IMR-90 (cell line): ENCODE measurements around the gene SLC22A31. TPM values are rescaled to one million over a fixed set of nuclear protein-coding genes. Genes with fewer than 3 reads are reported as not detected.

ENCODE experiments used
- ATAC-seq: fragments of 200-7000 bp; cut with Tn5 transposase; 2 replicates; pipeline ENCODE4 v1.9.1; 2020; ENCODE audit warnings: low read depth, mild to moderate bottlenecking, moderate library complexity
- BruUV-seq: library from RNA; stranded (reverse); fragments of 400-500 nt; replicated peaks from 2 replicates; lab custom pipeline; 2021; lab: Mats Ljungman, UMichigan
- CTCF ChIA-PET: fragments of 300-600 bp; formaldehyde crosslinking; extraction: SDS; loops from one replicate; lab custom pipeline; 2021; ENCODE audit warnings: antibody characterized with exemption; lab: Yijun Ruan, JAX
- POLR2A ChIA-PET: fragments of 300-600 bp; sonication (Branson Sonifier 250); formaldehyde crosslinking; loops from one replicate; lab custom pipeline; 2022; ENCODE audit warnings: antibody characterized with exemption; ENCODE audit not compliant: unreplicated experiment; lab: Charles Lee
- DNase-seq: peaks from one replicate; pipeline ENCODE4 v3.0.0; 2013
- H2AFZ ChIP-seq: replicated peaks from 2 replicates; pipeline ENCODE3; 2013; ENCODE audit warnings: low read length, mild to moderate bottlenecking; ENCODE audit not compliant: poor library complexity
- H2AK5ac ChIP-seq: 2 replicates; pipeline ENCODE4 v1.6.1; 2013; ENCODE audit warnings: low read depth, low read length, inconsistent platforms
- H2AK9ac ChIP-seq: replicated peaks from 2 replicates; pipeline ENCODE3; 2013; ENCODE audit warnings: mild to moderate bottlenecking, low read depth, low read length, moderate library complexity; ENCODE audit not compliant: poor library complexity
- H2BK120ac ChIP-seq: 2 replicates; pipeline ENCODE4 v1.6.1; 2013; ENCODE audit warnings: low read depth, low read length, inconsistent platforms
- H2BK15ac ChIP-seq: 3 replicates; pipeline ENCODE4 v1.6.1; 2013; ENCODE audit warnings: low read depth, low read length, inconsistent platforms
- H2BK20ac ChIP-seq: 2 replicates; pipeline ENCODE4 v1.6.1; 2013; ENCODE audit warnings: low read depth, mild to moderate bottlenecking, inconsistent platforms, low read length, moderate library complexity
- H2BK5ac ChIP-seq: 2 replicates; pipeline ENCODE4 v1.6.1; 2013; ENCODE audit warnings: mild to moderate bottlenecking, low read depth, low read length, inconsistent platforms; ENCODE audit not compliant: poor library complexity, severe bottlenecking
- H3K14ac ChIP-seq: replicated peaks from 2 replicates; pipeline ENCODE4 v1.6.1; 2013; ENCODE audit warnings: low read depth, low read length, inconsistent platforms
- H3K18ac ChIP-seq: 2 replicates; pipeline ENCODE4 v1.6.1; 2013; ENCODE audit warnings: low read depth, low read length, control low read depth
- H3K23ac ChIP-seq: 2 replicates; pipeline ENCODE4 v1.6.1; 2013; ENCODE audit warnings: low read depth, low read length, inconsistent platforms
- H3K27ac ChIP-seq: 2 replicates; pipeline ENCODE4 v1.5.1; 2013; ENCODE audit warnings: mild to moderate bottlenecking, control low read depth, low read length; ENCODE audit not compliant: insufficient read depth
- H3K27me3 ChIP-seq: 2 replicates; pipeline ENCODE4 v1.6.1; 2013; ENCODE audit warnings: low read length; ENCODE audit not compliant: control insufficient read depth, insufficient read depth
- H3K36me3 ChIP-seq: 2 replicates; pipeline ENCODE4 v1.6.1; 2013; ENCODE audit warnings: low read length, mixed read lengths; ENCODE audit not compliant: control insufficient read depth, insufficient read depth
- H3K4ac ChIP-seq: 2 replicates; pipeline ENCODE4 v1.6.1; 2013; ENCODE audit warnings: low read depth, low read length, inconsistent platforms
- H3K4me1 ChIP-seq: 2 replicates; pipeline ENCODE4 v1.6.1; 2013; ENCODE audit warnings: low read length, mixed read lengths; ENCODE audit not compliant: control insufficient read depth, insufficient read depth
- H3K4me2 ChIP-seq: 2 replicates; pipeline ENCODE4 v1.6.1; 2013; ENCODE audit warnings: low read depth, mild to moderate bottlenecking, control low read depth, low read length, moderate library complexity
- H3K4me3 ChIP-seq: 2 replicates; pipeline ENCODE4 v1.5.1; 2013; ENCODE audit warnings: low read depth, mild to moderate bottlenecking, control low read depth, low read length, moderate library complexity; ENCODE audit not compliant: insufficient read depth
- H3K56ac ChIP-seq: 2 replicates; pipeline ENCODE4 v1.6.1; 2013; ENCODE audit warnings: low read length, inconsistent platforms; ENCODE audit not compliant: insufficient read depth; ENCODE audit errors: extremely low read depth
- H3K79me1 ChIP-seq, 2 experiments: 2 replicates each; pipeline ENCODE4 v1.6.1; 2013; ENCODE audit warnings: low read length in 2 of 2, inconsistent platforms in 1 of 2, low read depth in 1 of 2
- H3K9ac ChIP-seq: 2 replicates; pipeline ENCODE4 v1.6.1; 2013; ENCODE audit warnings: low read depth, low read length, control low read depth
- H3K9me1 ChIP-seq: 2 replicates; pipeline ENCODE4 v1.6.1; 2013; ENCODE audit warnings: low read length, inconsistent platforms; ENCODE audit not compliant: insufficient read depth
- H3K9me3 ChIP-seq: 2 replicates; pipeline ENCODE4 v1.6.1; 2013; ENCODE audit warnings: low read length; ENCODE audit not compliant: control insufficient read depth, insufficient read depth
- H4K20me1 ChIP-seq: 2 replicates; pipeline ENCODE4 v1.6.1; 2013; ENCODE audit warnings: low read length, inconsistent platforms; ENCODE audit not compliant: insufficient read depth
- H4K5ac ChIP-seq: 2 replicates; pipeline ENCODE4 v1.6.1; 2013; ENCODE audit warnings: mild to moderate bottlenecking, low read depth, low read length, control low read depth
- H4K8ac ChIP-seq, 2 experiments: 2 replicates each; pipeline ENCODE4 v1.6.1; 2013; ENCODE audit warnings: low read depth in 2 of 2, low read length in 2 of 2, control low read depth in 1 of 2, inconsistent platforms in 1 of 2
- H4K91ac ChIP-seq: 2 replicates; pipeline ENCODE4 v1.6.1; 2013; ENCODE audit warnings: low read depth, low read length, inconsistent platforms; ENCODE audit not compliant: insufficient read depth
- BHLHE40 ChIP-seq: fragments of 150-350 bp; IDR thresholded peaks from 2 replicates; pipeline ENCODE4 v1.6.1; 2016; ENCODE audit warnings: mild to moderate bottlenecking, low read depth, low read length
- CEBPB ChIP-seq: IDR thresholded peaks from 2 replicates; pipeline ENCODE4 v1.6.1; 2012; ENCODE audit warnings: low read depth, low read length, improper control_type of control experiment
- CTCF ChIP-seq: conservative IDR thresholded peaks from 2 replicates; pipeline ENCODE4 v1.5.1; 2012; ENCODE audit warnings: mild to moderate bottlenecking, low read depth, low read length, improper control_type of control experiment
- FOS ChIP-seq: fragments of 150-350 bp; IDR thresholded peaks from 2 replicates; pipeline ENCODE4 v1.6.1; 2016; ENCODE audit warnings: low read depth, low read length
- MAFK ChIP-seq: IDR thresholded peaks from 2 replicates; pipeline ENCODE4 v1.6.1; 2012; ENCODE audit warnings: low read depth, low read length, improper control_type of control experiment
- MAZ ChIP-seq: IDR thresholded peaks from 2 replicates; pipeline ENCODE4 v1.6.1; 2012; ENCODE audit warnings: low read depth, mild to moderate bottlenecking, low read length, improper control_type of control experiment, moderate library complexity, borderline replicate concordance
- NFE2L2 ChIP-seq: fragments of 150-350 bp; IDR thresholded peaks from 2 replicates; pipeline ENCODE4 v1.6.1; 2016; ENCODE audit warnings: low read depth, mild to moderate bottlenecking, low read length
- RFX5 ChIP-seq: IDR thresholded peaks from 2 replicates; pipeline ENCODE4 v1.8.0; 2012; ENCODE audit warnings: low read depth, mild to moderate bottlenecking, low read length, moderate library complexity
- SMC3 ChIP-seq: fragments of 150-350 bp; IDR thresholded peaks from 2 replicates; pipeline ENCODE4 v1.6.1; 2016; ENCODE audit warnings: low read depth, mild to moderate bottlenecking, antibody characterized with exemption, low read length, moderate library complexity
- WGBS, 2 experiments: methylation state at CpG; one replicate each; pipeline versions ENCODE4 v1.1.5 to v1.1.7; 2013; ENCODE audit warnings: missing lambda C conversion rate in 2 of 2; ENCODE audit not compliant: insufficient read length in 1 of 2; ENCODE audit errors: extremely low coverage in 2 of 2; 5-methylcytosine and 5-hydroxymethylcytosine counted together
- dilution Hi-C: fragments of 300-500 bp; cut with HindIII; formaldehyde crosslinking; loops from one replicate; pipeline ENCODE4 v1.14.3; 2018; ENCODE audit warnings: low sequenced_read_pairs; ENCODE audit not compliant: unreplicated experiment
- in situ Hi-C: fragments of 300-500 bp; cut with MboI; formaldehyde crosslinking; loops from 3 replicates; pipeline ENCODE4 v1.14.3; 2019; ENCODE audit warnings: low sequenced_read_pairs, inconsistent platforms, mixed read lengths
- intact Hi-C: fragments of 100-400 bp; cut with micrococcal nuclease; formaldehyde crosslinking; loops from 2 replicates; pipeline ENCODE4 v1.10.0; 2022
- polyA plus RNA-seq, 3 experiments: library from polyadenylated mRNA; depleted of rRNA; stranded (reverse); fragments of >200 nt; gene quantifications; 2 replicates each; pipeline ENCODE4 v1.2.3, GENCODE V29; 2012; ENCODE audit warnings: low replicate concordance in 1 of 3
- total RNA-seq: library from RNA; depleted of rRNA; stranded (reverse); fragments of >200 nt; gene quantifications from 2 replicates; pipeline ENCODE4 v1.2.3, GENCODE V29; 2012
- TF ChIP-seq, protein P1 (sequence below): fragments of 150-350 bp; IDR thresholded peaks from 2 replicates; pipeline ENCODE4 v1.6.1; 2017; ENCODE audit warnings: mild to moderate bottlenecking, antibody characterized with exemption, low read length, low read depth

SLC22A31 gene
- total and polyA plus RNA-seq, 2 of the 4 experiments (the other 2 are of a cell fraction) = 0.18 to 5.5 TPM

DNA sequence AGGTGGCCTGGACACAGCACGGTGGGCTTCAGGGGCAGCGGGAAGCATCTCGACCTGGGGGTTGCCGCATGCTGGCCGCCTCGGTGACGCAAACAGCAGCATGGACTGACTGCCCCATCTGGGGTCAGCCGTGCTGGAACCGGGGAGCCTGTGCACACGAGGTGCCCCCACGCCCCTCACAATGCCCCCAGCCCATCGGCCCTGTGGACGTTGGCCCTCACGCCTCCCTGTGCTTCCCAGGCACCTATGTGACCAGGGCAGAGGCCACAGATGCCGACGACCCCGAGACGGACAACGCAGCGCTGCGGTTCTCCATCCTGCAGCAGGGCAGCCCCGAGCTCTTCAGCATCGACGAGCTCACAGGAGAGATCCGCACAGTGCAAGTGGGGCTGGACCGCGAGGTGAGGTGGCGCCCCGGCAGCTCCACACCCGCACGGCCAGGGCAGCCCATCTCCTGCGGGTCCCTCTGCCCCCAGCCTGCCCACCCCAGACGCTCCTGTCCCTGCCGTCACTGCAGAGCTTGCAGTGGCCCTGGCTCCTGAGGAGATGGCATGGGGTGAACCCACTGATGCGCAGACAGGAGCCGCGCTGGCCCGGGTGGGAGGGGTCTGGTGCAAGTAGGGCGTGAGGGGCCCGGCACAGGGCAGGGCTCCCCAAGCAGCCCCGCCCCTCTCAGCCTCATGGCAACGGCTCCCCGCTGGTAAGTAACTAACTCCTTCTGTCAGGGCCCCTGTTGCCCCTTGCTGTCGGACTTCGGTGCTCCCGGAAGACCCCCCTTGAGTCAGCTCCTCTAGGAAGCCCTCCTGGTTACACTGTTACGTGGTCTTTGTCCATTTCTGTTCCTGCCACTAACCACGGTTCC is 15.2 kb downstream of the SLC22A31 start:
- Histone ChIP-seq H3K56ac (no peak overlapping the region), H3K9me1 (no peaks in the 10 kb centered on the region), H4K8ac (no peak overlapping the region), H3K4ac (no peak overlapping the region), H2AK5ac (no peak overlapping the region), H3K27ac (no peak overlapping the region), H3K4me3 (no peak overlapping the region), H3K9ac (no peak overlapping the region), H2BK5ac (no peak overlapping the region), H2BK15ac (no peak overlapping the region), H3K27me3 (peaks cover 17% of the 10 kb centered on the region), H3K79me1 (no peaks in the 10 kb centered on the region), H3K9me3 (no peaks in the 10 kb centered on the region), H2BK20ac (no peak overlapping the region), H3K4me2 (no peak overlapping the region), H4K5ac (no peak overlapping the region), H2BK120ac (no peak overlapping the region), H3K23ac (no peak overlapping the region), H3K36me3 (no peaks in the 10 kb centered on the region), H2AK9ac (no peak overlapping the region), H3K14ac (no peak overlapping the region), H4K20me1 (no peaks in the 10 kb centered on the region; the same call in 1 of the 2 replicates), H2AFZ (no peak overlapping the region), H3K18ac (no peak overlapping the region), H4K91ac (no peak overlapping the region), H3K4me1 (no peaks in the 10 kb centered on the region)
- POLR2A ChIA-PET = no interaction called here
- ATAC-seq = no peak
- TF ChIP-seq CEBPB (no peak), FOS (no peak), MAZ (no peak), MAFK (no peak), SMC3 (no peak), CTCF (no peak), RFX5 (no peak), BHLHE40 (no peak), NFE2L2 (no peak)
- TF ChIP-seq, protein P1, sequence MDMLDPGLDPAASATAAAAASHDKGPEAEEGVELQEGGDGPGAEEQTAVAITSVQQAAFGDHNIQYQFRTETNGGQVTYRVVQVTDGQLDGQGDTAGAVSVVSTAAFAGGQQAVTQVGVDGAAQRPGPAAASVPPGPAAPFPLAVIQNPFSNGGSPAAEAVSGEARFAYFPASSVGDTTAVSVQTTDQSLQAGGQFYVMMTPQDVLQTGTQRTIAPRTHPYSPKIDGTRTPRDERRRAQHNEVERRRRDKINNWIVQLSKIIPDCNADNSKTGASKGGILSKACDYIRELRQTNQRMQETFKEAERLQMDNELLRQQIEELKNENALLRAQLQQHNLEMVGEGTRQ = no peak
- intact Hi-C loops = no loop called here
- DNase-seq = no peak
- 74% methylated on average over 14 of the region's 48 CpGs; no CpG with 5 or more reads in 1 of the 2 experiments for WGBS, 2 experiments
- CTCF ChIA-PET = interaction anchor here (0.5 kb wide), 1 partner anchor 1406 kb away, joined by 5 read pairs; no protein-coding TSS in a partner anchor
- no TSS peak for BruUV-seq
- dilution Hi-C loops = no loop called here
- in situ Hi-C loops = no loop called here
